ENCODE measurements around the gene CCDC60.
"Not testable (repeated sequence)": the region's sequence is repeated elsewhere in the genome, so short reads cannot be mapped to it uniquely, and the experiment has no call there.

Gene CCDC60

DNA sequence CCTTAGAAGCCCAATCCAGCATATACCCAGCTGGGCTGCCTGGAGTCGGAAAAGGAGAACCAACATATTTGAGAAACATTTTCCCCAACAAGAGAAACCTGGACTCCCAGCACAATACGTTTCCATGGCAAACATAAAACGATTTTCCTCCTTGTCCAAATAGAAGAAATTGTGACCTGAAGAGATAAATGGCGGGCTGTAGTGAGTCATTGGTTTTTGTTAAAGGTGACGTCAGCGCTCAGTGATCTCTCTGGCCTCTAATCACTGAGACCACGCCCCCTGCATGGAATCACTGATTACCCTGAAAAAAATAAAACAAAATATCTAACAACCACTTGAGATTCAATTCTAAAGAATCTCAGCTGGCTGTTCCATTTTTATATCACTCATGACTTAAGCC lies 6.0 kb downstream of the CCDC60 start:
- DNase-seq = no peak

- DNase-seq = no peak
These were observed 6.5 kb downstream of the CCDC60 start for GRCh38 chr12:119341020-119341419.

- no peak for DNase-seq
These were observed 7.5 kb downstream of the CCDC60 start for GRCh38 chr12:119341988-119342387.

GRCh38 chr12:119343130-119343529 lies 8.6 kb downstream of the CCDC60 start:
- DNase-seq = no peak

DNA sequence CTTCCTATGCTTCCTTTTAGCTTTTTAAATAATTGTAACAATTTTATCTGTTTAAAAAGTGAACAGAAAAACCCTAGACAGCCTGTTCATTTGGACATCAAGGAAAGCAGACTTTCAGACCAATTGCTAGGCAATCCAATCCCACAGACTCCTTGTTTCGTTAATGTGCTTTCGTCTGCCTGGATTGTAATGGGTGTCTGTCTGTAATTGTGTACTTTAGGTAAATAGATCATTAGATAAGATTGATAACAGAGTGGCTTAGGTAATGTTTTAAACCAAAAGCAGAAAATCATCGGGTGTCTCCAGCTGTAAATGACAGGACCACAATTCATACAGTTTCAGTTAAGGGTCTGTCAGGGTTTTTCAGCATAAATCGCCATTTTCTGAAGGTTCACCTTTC lies 19.6 kb downstream of the CCDC60 start:
- DNase-seq = no peak

- DNase-seq = not testable (repeated sequence)
These were observed 25.8 kb downstream of the CCDC60 start for GRCh38 chr12:119360366-119360765.

DNA sequence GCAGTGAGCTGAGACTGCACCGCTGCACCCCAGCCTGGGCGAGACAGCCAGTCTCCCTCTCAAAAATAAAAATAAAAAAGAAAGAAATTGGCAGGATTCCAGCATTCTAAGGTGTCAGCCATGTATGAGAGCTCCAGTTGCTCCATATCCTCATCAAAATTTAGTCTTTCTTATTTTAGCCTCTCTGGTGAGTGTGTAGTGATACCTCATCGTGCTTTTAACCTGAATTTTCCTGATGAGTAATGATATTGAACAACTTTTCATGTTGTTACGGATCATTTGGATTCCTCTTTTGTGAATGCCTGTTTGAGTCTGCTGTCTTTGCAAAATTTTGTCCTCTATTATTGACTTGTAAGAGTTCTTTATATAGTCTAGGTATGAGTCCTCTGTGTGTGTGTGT lies 28.5 kb downstream of the CCDC60 start:
- DNase-seq = no peak

DNA sequence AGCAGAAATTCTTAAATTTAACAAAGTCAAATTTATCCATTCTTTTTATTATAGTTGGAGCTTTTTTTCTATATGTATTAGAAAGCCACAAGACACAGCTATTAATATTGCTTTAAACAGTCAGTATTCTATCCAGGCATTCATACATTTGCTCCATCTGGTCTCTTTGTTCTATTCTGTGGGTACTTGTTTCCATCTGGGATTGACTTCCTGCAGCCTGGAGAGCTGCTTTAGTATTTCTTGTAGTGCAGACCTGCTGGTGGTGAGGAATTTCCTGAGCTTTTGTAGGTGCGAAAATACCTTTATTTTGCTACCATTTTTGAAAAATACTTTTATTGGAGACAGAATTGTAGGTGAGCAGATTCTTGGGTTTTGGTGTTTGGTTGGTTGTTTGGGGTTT lies 29.0 kb downstream of the CCDC60 start:
- DNase-seq = no peak

GRCh38 chr12:119365451-119365850 lies 30.9 kb downstream of the CCDC60 start:
- DNase-seq = no peak

DNA sequence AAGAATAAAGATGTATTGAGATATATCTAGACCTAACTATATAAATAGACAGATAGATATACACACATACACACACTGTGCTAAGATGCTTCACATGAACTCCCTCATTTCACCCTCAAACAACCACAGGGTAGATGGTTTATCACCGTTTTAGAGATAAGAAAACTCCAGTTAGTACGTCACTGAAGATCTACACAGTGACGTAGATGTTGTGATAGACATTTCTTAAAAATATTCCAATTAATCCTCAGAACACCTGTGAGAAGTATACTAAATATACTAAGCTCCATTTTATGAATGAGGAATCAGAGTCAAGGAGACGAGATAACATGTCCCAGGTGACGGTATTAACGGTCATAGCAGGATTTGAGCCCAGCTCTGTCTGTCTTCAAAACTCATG lies 31.5 kb downstream of the CCDC60 start:
- no peak for DNase-seq

DNA sequence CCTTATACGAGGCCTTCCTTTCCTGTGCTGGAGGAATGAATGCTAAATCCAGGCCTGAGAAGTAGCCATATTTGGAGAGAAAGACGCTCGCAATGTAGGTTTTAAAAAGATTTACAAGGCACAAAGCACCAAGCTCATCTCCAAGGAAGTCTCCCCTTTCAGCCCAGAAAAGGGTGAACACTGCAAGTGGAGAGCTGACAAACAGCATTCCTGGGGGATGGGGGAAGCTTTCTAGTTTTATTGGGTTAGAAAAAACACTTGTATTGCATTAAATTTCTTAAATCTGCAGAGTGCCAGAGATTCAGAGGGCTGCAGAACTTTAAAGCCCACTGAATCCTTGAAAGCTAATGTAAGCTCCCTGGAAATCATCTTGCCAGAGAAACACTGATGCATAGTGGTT lies 34.6 kb downstream of the CCDC60 start:
- no peak for DNase-seq

DNA sequence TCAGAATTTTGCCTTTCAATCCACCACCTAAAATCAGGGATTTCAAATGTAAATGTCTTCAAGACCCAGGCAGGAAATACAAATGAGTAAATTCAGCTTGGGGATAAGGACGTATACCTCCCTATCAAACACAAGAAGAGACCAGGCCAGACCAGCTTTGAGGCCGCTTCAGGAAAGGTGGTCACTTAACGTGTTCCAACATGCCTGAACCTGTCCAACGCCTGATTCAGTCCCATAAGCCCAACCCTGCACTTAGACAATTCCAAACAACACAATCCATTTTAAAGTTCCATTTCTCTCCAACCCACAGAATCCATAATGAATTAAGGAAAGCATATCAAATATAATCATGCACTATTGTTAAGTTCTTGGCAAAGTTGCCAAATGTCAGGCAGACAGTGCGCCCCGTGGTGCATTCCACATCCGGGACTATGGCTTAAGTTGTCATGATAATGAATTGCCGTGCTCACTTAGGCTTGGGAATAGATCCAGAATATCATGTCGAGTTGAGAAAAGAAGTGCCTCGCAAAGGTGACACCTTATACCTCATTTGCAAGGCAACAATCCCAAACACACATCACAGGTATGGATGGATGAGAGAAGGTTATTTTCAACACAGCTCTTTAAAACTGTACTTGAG lies 35.5 kb downstream of the CCDC60 start:
- no peak for DNase-seq

DNA sequence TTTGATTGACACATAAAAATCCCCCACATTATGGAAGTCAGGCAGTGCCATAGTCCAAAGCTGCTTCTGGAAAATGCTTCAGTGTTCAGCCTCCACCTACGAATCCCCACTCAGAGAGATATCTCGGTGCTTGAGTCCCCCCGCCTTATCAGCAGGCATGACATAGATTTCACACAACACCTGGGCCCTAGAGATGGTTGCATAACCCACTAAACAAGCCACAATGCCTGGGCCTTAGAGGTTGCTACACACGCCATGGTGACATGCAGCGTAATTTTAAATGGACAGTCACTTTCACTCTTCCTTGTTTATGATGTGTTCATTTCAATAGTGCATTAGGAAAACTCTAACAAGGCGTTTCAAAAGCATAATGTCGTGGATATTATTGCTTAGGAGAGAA lies 38.0 kb downstream of the CCDC60 start:
- no peak for DNase-seq

DNA sequence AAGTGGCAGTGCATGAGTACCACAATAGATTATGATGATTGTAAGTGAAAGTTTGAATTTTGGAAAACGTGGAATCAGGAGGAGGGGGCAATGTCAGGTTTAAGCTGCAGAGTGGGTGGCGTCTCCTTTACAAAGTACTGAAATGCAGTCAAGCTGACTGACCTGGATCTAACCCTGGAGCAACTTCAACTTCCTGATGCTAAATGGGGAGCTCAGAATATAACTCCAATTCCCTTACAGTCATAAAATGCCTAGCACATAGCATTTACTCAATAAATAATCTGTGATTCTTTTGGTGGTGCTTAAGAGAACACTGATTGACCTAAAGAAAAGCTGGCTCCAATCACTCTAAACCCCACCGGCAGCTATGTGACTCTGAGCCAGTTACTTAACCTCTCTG lies 38.5 kb downstream of the CCDC60 start:
- DNase-seq = no peak

DNA sequence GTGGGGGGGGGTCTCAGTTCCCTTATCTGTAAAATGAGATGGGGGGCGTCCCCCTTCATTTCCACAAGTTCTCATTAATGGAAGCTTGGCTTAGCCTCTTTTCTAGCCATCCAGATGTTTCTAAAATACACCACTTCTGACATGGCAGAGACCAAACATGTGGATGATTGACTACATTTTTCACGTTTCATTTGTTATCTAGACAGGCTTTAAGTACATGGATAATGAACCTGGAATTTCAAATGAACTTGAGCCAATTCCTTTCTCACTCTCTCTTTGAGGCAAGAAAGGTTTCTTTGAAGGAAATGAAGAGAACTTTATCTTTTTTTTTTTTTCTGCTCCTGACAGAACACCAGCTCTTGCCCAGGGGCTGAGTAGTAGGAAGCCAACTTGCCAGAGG lies 39.1 kb downstream of the CCDC60 start:
- DNase-seq = no peak

GRCh38 chr12:119374635-119375034 lies 40.1 kb downstream of the CCDC60 start:
- DNase-seq = no peak

DNA sequence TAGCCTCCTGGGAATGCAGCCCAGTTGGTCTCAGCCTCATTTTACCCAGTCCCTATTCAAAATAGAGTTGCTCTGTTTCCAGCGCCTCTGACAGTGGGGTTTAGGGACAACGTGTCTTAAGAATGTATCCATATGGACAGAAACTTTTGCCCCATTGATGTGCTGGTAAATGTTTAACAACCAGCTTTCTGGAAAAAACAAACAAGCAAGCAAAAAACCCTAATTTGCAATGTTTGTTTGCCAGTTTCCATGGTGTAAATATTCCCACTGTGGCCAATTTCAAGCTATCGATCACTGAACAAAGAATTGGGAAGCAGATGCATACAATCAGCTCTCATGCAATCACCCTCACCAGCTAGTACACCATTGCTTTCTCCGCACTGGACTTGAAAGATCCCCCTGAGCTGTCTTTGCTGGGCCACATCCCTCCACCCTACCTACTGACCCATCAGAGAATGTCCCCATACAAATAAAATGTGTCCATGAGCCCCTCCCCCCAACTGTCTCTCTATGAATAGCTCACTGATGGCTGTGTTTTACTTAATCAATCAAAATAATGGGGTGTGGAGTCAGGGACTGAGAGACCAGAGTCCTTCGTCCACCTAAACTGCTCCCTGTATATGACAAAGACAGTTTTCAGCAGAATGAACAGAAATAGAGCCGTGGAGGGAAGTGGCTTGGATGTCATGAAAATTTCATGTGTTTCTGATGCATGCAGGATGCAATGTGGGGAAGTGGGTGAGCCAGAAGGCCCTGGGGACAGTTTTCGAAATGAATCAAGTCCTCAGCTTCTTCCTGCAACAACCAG lies 40.8 kb downstream of the CCDC60 start:
- no peak for DNase-seq

GRCh38 chr12:119375883-119376190 lies 41.3 kb downstream of the CCDC60 start:
- DNase-seq = no peak

GRCh38 chr12:119378903-119379302 lies 44.4 kb downstream of the CCDC60 start:
- no peak for DNase-seq

DNA sequence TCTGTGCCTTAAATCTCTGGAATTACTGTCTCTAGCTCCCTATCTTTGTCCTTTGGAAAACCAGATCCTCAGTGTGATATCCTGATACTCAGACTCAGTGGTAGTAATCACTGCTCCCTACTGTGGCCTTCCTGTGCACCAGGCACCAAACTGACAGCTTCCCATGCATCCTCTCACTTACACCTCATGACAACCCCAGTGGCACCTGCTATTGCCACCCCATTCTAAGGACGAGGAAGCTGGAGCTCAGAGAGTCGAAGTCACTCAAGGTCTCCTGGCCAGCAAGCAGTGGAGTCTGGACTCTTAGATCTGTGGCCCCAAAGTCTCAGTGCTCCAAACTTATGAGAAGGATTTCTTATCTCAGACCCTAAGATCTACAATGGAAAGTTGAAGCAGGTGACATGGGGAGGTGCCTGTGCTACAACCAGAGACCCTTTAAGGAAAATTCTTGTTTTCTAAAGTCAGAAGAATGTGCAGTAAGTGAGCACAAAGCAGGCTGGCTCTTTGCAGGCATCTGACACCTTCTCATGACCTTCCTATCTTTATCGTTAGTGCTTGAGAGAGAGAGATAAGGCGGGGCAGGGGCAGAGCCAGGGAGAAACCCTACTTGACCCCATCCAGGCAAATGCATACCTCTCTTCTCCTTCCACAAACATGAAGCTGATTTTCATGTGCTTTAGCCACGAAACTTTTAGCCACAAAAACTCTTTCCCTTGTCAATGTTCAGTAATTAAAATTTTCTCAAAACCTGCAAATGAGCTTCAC lies 47.1 kb downstream of the CCDC60 start:
- no peak for DNase-seq

DNA sequence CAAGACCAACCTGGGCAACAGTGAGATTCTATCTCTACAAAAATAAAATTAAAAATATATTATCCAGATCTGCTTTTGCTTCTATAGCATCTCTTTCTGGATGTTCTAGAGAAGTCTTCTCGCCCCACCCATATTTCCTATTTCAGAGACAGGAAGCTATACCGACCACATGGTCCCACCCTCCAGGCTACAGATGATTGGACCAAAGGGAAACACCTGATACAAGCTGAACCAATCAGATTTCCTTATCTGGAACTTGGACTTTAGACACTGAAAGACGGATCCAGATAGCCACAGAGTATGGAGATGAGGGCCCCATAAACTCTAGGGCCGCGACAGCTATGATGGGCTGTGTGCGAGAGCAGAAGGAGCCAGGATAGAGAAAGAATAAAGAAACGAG lies 48.7 kb downstream of the CCDC60 start:
- DNase-seq = no peak

- no peak for DNase-seq
These were observed 49.8 kb downstream of the CCDC60 start for GRCh38 chr12:119384340-119384739.

DNA sequence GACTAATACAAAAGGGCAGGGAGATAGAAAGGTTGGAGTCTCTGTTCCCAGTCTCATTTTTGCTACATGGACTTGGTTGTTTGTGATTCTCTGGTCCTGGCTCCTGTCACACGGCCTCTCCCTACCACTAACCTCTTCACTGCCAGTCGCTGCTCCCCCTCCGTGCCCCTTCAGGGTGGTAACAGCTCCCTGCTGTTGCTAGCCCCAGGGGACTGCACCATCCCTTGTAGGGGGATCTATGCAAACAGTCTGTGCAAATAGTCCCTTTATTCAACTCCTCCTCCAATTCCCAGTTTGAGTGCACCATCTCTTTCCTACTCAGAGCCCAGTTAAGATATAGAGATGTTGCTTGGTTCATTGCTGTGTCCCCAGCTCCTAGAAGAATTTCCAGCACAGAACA lies 51.1 kb downstream of the CCDC60 start:
- no peak for DNase-seq

DNA sequence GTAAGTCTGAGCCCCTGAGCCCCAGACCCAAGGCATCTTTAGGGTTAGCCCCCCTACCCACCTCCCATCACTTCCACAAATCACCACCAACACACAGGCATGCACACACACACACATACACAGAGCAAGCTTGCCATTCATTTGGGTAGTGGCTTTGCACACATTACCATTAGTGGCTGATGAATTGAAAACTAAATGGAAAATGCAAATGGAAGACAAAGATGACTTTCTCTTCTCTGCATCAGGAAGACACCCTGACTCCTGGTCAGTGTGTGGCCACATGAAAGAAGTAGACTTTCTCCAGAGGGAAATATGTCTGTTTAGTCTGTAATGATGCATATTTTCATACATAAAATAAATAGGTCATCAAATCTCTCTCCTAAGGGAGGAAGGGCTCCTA lies 55.2 kb downstream of the CCDC60 start:
- no peak for DNase-seq
